Effector CD4-positive, alpha-beta T cell (primary cell): ENCODE measurements around the gene CDYL2.
A peak's percentile ranks its signal among the peaks of the same experiment; 100 is the strongest.
"Not testable (repeated sequence)": the region's sequence is repeated elsewhere in the genome, so short reads cannot be mapped to it uniquely, and the experiment has no call there.

Experiments used
- DNase-seq: peaks from one replicate; pipeline ENCODE4 v3.0.0-alpha.2; 2020
- total RNA-seq: gene quantifications from one replicate; lab custom pipeline; 2026; lab: John Stamatoyannopoulos, UW

The CDYL2 gene, protein sequence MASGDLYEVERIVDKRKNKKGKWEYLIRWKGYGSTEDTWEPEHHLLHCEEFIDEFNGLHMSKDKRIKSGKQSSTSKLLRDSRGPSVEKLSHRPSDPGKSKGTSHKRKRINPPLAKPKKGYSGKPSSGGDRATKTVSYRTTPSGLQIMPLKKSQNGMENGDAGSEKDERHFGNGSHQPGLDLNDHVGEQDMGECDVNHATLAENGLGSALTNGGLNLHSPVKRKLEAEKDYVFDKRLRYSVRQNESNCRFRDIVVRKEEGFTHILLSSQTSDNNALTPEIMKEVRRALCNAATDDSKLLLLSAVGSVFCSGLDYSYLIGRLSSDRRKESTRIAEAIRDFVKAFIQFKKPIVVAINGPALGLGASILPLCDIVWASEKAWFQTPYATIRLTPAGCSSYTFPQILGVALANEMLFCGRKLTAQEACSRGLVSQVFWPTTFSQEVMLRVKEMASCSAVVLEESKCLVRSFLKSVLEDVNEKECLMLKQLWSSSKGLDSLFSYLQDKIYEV
- 31.0 reads per million, percentile 57 among the genes with 10 or more reads in this experiment for total RNA-seq

DNA sequence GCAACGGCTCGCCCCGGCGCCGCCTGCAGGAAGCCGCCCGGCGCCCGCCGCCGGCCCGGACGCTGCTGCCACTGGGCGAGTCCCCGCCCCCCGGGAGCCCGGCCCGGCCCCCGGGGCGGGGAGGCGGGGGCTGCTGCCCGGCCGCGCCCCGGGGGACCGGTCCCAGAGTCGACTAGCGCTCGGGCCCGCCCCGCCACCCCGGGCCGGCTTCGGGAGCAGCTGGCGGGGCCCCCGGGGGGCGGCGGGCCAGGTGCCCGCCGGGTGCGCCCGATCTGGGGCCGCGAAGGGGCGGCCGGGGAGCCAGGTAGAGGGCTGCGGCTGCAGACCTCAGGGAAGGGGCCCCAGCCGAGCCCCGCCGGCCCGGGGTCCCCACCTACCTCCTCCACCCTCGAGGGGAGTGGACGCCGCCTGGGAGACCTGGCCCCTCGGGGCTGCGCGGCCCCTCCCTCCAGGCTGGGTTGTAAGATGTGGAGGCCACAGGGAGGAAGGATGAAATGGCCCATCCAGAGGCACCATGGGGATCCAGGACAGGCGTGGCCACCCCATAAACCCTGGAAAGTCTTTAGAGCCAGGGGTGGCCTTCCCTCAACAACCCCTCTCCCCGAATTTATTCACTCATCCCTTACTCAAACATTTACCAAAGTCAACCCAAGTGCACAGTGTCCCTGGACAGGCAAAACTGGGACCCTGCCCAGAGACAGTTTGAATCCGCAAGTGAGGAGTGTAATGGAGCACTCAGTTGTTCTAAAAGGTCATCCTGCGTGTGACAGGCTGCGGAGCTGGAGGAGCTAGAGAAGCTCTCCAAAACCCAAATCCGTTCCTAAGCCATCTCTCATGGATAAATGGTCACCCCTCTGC is at the start of gene CDYL2:
TSS of gene CDYL2 (minus strand) at position 73 of the 858 bp plus-strand sequence. CDS start 425 bp downstream, outside the sequence.
- peak; percentile 12 for DNase-seq

DNA sequence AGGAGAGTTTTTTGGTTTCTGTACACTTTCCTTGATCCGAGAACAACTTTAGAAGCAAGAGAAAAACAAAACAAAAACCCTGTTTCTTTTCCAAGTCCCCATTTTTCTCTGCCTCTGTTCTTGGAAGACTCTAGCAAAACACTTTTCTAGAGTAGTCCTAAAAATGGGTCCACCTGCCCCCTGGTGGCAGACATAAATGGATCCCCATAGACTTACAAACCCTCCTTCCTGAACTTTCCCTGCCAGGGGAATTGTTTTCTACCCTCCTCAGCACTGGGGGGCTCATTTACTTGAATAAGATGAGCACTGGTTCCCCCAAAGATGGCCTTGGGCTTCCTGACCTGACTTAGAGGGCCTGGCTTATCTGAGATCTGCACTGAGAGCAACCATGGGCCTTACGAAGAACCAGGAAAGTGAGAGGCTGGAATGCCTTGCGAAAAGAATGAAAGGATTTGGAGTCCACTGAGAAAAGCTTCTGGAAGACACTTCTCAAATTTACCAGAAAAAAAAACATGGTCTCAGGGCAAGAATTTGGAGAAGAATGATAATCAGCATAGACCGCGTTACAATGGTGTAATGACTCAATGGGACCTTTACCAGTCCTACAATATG is 48.0 kb upstream of the CDYL2 start:
- no peak for DNase-seq

DNA sequence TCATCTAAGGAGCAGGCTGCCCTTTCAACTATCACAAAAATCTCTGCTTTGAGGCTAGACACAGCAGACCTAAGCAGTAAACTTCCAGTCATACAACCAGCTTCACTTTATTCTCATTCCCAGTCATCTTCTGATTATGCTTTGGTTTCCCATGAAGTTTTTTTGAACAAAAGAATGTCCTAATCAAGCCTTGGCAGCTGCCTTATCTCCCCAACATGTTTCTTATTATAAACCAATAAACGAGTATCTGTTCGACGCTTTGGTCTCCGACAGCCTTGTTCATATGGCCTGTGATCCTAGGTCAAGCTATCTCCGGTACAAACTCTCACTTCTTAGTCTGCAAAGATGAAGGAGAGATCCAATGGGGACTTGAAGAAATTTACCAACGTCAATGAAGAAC is 47.4 kb upstream of the CDYL2 start:
- DNase-seq = no peak

DNA sequence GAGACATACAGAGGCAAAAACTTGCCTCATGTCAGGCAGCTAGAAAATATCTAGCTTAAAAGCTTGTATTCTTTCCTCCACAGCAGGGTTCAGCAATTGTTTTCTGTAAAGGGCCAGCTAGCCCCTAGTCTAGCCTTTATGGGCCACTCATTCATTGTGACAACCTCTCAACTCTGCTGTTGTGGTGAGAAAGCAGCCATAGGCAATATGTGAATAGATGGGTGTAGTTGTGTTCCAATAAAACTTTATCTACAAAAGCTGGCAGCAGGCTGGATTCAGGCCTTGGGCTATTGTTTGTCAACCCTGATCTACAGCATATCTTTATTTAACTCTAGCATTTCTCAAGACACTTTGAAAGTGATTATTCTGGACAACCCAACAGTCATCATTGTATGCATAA is 46.4 kb upstream of the CDYL2 start:
- DNase-seq = no peak

DNA sequence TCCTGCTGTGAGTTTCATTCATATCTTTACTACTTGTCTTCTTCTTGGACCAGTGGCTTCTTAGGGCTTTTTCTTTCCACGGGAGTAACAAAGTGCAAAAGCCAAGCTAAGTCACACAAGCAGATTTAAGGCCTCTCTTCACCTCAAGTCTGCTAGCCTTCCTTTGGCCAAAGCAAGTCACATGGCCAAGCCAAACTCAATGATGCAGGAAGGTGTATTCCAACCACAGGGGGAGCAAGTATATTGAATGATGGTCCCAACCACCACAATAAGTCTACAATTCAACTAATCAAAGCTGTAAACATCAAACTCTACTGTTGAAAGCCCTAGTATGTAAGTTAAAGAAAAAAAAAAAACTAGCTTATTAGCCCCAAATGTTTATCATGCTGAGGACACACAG is 44.5 kb upstream of the CDYL2 start:
- no peak for DNase-seq

DNA sequence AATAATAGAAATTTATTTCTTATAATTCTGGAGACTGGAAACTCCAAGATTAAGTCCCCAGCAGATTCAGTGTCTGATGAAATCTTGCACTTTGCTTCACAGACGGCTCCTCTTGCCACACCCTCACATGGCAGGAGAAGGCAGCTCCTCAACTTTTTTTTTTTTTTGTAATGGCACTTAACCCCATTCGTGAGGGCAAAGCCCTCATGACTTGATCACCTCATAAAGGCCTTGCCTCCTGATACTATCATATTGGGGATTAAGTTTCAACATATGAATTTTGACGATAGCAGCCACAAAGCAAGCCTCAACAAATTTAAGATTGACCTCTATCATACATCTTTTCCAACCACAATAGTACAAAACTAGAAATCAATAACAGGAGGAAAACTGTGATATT is 42.3 kb upstream of the CDYL2 start:
- DNase-seq = no peak

DNA sequence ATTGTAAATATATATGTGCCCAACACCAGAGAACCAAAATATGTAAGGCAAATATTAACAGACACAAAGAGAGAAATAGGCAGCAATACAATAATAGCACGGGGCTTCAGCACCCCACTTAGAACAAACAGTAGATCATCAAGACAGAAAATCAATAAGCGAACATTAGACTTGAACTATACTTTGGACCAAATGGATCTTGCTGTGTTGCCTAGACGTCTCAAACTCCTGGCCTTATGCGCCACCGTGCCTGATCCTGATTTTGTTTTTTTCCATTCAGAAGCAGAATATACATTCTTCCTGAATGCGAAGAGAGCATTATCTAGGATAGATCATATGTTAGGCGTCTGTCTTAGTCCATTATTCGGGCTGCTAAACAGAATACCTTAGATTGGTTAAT is 41.9 kb upstream of the CDYL2 start:
- no peak for DNase-seq

DNA sequence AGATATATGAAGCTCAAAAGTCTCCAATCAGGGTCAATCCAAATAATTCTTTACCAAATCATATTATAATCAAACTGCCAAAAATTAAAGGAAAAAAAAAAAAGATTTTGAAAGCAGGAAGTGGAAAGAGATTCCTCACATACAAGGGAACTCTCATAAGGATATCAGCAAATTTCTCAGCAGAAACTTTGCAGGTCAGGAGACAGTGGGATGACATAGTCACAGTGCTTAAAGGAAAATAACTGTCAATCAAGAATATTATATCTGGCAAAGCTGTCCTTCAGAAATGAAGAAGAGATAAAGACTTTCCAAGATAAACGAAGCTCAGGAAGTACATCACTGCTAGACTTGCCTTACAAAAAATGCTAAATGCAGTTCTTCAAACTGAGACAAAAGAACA is 40.0 kb upstream of the CDYL2 start:
- DNase-seq = no peak

DNA sequence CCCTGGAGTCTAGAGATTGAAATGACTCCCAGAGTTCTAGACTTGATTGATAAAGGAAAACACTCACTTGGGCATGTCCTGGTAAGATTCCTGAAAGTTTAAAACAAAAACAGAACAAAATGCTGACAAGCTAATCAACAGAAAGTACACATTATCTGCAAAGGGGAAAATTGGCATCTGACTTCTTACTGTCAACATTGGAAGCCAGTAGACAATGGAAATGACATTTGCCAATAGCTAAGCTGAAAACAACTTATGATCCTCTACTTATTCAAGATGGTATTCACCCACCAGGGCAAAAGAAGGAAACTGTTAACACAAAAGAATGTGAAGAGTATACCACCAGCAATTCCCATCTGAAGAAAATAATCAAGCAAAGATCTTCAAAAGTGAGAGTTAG is 36.8 kb upstream of the CDYL2 start:
- no peak for DNase-seq

DNA sequence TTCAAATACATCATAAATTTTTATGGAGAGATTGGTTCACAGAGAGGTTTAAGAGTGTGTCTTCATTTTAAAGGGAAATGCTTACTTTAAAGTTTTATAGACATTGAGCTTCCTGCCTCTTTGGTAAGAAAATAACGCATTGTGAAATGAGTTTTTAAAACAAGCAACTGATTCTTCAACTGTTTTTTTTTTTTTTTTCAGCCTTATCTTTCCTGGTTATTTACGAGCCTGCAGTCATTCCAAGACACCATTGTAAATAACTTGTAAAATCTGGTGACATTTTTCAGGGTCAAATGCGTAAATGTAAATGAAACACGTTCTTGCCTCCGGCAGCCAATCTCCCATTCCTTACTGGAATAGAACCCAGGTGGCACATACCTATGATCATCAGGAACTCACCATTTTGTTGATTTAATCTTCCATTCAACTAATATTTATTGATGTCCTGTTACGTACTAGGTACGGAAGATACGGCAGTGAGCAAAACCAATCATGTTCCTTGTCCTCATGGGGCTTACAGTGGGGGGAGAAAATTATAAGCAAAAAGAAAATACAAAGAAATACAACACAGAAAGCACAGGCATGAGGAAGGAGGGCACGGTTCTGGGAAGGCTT is 33.2 kb upstream of the CDYL2 start:
- DNase-seq = no peak

DNA sequence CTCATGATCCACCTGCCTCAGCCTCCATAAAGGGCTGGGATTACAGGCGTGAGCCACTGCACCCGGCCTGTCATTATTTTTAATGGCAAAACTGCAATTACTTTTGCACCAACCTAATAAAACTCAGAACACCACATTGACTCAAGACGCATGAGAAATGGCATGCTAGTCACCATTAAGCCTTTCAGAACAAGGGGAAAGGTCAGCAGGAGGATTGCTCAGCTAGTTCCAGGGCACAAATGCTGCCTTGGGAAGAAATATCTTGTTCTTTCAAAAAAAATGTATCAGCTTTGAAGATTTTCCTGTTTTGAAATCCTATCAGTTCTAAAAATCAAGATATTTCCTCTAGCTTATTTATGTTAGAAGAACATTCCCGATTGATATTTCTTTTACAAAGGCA is 32.4 kb upstream of the CDYL2 start:
- DNase-seq = no peak

DNA sequence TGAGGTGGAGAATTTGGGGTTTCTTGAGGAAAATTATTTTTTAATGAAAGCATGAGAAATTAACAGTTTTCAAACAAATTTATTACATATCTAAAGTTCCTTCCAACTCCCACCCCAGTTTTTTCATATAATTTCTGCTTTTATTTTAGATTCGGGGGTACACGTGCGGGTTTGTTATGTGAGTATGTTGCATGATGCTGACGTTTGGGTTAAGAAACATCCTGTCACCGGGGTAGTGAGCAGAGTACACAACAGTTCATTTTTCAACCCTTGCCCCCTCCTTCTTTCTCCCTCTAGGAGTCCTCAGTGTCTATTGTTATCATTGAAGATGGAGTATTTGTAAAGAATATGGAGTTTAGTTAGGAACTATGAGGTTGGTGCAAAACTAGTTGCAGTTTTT is 31.8 kb upstream of the CDYL2 start:
- no peak for DNase-seq

DNA sequence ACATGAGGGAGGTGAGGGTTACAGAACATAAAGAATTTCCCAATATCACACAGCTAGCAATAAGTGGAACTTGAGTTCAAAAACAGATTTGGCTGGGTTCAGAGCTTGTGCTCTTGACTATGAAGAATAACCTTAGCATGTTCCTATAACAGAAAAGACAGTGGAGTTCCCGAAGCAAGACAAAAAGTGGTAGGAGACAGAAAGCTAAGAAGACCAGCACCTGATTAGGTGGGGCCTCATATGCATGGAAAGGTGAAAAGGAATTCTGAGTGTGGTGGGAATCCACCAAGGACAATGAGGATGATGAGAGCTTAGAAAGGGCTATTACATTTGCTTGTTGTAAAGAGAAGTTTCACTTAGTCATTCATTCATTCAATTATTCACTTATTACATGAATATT is 26.6 kb upstream of the CDYL2 start:
- no peak for DNase-seq

DNA sequence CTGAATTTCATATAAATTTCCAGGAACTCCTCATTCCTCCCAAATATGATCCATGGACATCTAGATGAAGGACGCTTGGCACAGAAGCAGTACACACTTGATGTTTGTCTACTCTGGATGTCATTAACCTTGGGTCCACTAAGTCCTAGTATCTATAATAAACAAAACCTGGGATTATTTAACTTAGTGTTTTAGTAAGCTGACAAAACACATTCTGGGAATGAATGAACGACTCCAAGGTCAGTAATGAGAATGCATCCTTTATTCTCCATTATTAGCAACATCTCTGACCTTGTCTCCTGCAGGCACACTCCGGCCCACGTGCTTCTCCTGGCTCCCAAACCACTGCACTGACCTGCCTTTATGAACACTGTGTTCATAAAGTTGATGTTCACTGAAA is 24.1 kb upstream of the CDYL2 start:
- DNase-seq = no peak

DNA sequence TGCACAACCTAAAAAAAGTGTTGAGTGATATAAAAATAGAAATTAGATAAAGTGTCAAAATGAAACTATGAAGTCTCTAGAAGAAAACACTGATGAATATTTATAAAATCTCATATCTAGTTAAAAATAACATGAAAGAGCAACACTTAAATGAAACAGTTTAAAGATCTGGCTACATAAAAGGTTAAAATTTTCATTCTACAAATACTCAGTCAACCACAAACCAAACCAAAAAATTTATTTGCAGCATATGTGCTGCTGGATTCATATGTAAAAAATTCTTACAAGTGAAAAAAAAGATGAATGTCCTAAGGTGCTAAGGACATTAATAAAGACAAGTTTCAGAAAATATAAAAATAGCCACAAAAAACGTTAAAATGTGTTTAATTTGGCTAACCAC is 22.6 kb upstream of the CDYL2 start:
- no peak for DNase-seq

DNA sequence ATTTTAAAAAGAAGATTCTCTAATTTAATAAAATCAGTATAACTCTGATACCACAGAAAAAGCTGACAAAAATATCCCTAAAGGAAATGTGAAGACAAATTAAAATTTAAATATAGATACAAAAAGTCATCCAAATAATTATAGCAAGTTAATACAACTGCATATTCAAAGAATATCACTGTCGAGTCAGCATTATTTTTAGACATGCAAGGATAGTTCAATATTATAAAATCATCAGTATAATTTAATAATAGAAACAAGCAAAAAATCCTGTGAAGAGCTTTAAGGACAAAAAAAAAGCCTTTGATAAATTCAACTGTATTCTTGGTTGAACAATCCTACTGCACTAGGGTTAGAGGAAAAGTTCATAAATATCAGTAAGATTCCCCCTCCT is 21.0 kb upstream of the CDYL2 start:
- no peak for DNase-seq

DNA sequence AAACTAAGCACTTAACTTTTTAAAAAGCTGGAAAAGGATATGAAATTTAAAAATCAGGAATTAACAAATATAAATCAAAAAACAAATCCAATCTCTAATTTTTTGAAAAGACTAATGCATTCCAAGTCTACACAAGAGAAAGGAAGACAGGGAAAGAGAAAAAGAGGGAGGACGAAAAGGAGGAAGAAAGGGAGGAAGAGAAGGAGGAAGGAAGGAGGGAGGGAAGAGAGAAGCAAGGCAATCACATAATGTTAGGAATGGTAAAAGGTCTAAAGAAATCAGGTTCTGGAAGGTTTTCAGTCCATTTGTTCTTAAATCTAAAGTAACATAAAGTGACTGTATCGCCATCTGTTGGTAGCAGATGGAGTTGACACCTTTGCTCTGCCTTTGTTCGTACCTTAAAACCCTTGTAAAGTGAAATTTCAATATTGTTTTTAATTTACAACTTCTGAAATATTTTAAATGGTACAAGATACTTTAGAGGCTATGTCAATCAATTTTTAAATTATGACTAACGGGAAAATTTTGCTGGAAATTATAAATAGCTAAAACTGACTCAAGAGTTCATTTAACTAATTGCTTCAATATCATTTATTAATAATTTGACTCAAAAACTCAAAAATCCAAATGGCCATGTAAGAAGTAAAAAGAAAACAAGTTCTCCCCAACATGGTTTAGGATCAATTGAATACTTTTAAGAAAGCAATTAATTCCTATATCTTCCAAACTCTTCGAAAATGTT is 20.4 kb upstream of the CDYL2 start:
- DNase-seq = no peak

DNA sequence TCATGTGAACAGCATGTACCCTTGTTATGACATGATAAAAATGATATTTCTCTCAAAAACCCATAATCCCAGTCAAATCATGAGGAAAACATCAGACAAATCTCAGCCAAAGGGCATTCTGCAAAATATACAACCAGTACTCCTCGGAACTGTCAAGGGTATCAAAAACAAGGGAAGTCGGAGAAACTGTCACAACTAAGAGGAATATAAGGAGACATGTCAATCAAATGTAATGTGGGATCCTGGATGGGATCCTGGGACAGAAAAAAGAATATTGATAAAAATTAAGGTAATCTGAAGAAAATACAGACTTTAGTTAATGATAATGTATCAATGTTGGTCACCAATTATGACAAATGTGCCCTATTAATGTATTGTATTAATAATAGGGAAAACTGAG is 15.6 kb upstream of the CDYL2 start:
- no peak for DNase-seq

DNA sequence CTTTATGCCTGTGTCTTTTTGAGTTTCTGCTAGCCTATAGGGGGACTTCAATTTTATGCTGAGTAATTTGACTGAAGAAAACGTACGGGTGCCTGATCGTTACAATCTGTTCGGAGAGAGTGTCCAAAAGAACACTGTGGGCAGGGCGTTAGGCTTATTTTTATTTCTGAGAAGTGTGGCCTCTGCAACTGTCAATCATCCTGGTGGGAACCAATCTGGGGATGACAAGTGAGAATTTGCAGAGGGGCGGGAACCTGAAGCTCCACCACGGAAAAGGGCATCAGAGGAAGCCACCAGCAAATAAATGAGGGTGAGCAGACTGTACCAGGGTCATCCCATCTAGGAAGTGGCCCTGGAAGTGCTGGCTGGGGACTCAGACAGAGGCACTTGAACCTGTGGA is 12.0 kb upstream of the CDYL2 start:
- DNase-seq = no peak

DNA sequence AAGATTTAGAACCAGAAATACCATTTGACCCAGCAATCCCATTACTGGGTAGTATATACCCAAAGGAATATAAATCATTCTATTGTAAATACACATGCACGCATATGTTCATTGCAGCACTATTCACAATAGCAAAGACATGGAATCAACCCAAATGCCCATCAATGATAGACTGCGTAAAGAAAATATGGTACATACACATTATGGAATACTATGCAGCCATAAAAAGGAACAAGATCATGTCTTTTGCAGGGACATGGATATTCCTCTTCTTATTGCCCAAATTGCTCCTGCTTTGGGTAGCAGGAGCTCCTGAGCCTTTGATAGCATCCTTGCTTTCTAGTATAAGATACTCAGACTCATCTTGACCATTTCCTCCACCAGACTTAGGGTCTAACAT is 10.9 kb upstream of the CDYL2 start:
- not testable (repeated sequence) for DNase-seq

DNA sequence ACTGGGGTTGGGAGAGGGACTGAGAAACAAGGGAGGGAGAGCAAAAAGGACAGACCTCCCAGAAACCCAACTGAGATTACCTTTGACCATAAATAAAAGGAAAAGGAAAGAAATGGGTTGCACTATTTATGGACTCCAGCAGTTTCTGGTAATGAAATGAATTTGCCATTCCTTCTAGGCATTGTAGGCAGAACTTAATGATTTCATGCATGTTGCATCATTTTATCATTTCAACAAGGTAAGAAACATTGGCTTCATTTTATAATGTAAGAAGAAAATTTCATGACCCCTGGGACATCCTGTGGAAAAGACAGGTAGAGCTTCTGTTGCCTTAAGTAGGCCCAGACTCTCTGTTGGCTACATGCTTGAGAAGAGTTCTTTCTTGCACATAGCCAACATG is 8.2 kb upstream of the CDYL2 start:
- DNase-seq = no peak

DNA sequence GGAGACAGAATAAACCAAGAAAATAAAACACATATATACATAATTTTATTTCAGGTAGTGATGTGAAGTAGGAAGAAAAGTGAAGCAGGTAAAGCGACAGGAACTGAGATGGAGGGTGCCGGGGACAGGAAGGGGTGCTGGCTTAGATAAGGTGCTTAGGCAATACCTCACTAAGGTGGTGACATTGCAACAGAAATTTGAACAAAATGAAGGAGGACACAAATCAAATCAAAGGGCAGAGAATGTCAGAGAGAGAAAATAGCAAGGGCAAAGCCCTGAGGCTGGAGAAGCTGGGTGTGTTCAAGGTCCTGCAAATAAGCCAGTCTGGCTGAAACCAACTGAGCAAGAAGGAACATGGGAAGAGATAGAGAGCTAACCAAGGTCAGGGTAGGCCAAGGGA is 5.0 kb upstream of the CDYL2 start:
- DNase-seq = no peak
